Breast epithelium (tissue), 3 donors: ENCODE results near the gene CMPK2.

Source experiments
- POLR2A ChIP-seq: fragments of 450-650 bp; IDR thresholded peaks from one replicate; pipeline ENCODE4 v1.6.1; 2016; ENCODE audit warnings: antibody characterized with exemption, mild to moderate bottlenecking, moderate library complexity
- TF ChIP-seq, protein P1 (sequence below), 3 donors: fragments of 450-650 bp; IDR thresholded peaks; one replicate each; pipeline ENCODE4 v1.5.1; 2016 to 2017; ENCODE audit warnings: antibody characterized with exemption in 3 of 3, mild to moderate bottlenecking in 3 of 3, moderate library complexity in 3 of 3

DNA sequence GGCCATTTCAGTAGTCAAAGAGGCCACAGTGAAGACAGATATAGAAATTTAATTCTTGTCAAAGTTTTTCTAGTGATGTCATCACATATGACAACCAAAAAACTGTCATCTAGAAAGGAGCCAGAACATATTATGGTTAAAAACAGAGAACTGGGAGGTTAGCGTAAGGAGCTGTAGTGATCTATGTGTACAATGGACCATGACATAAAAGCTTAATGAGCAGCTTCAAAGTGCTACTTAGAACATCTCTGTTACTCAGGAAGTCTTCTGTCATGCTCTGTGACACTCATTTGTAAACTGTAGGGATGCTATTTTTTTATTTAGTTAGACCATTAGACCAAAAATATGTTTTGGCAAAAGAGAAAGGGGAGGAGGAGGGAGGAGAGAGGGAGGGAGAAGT lies 57.3 kb downstream of the CMPK2 start:
- TF ChIP-seq, protein P1, sequence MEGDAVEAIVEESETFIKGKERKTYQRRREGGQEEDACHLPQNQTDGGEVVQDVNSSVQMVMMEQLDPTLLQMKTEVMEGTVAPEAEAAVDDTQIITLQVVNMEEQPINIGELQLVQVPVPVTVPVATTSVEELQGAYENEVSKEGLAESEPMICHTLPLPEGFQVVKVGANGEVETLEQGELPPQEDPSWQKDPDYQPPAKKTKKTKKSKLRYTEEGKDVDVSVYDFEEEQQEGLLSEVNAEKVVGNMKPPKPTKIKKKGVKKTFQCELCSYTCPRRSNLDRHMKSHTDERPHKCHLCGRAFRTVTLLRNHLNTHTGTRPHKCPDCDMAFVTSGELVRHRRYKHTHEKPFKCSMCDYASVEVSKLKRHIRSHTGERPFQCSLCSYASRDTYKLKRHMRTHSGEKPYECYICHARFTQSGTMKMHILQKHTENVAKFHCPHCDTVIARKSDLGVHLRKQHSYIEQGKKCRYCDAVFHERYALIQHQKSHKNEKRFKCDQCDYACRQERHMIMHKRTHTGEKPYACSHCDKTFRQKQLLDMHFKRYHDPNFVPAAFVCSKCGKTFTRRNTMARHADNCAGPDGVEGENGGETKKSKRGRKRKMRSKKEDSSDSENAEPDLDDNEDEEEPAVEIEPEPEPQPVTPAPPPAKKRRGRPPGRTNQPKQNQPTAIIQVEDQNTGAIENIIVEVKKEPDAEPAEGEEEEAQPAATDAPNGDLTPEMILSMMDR (IDR thresholded peaks at IDR 0.05): no peak
- TF ChIP-seq POLR2A: no peak
